Adipocyte (in vitro differentiated cells): ENCODE results near the gene PHLPP2.
"Not testable (repeated sequence)": the region's sequence is repeated elsewhere in the genome, so short reads cannot be mapped to it uniquely, and the experiment has no call there.

Experiments used
- DNase-seq: peaks from one replicate; pipeline ENCODE4 v3.0.0-alpha.2; 2015; ENCODE audit warnings: low read depth
- H3K27me3 ChIP-seq: replicated peaks from 2 replicates; pipeline ENCODE4 v1.7.0; 2013; ENCODE audit warnings: mild to moderate bottlenecking, low read length, moderate library complexity; ENCODE audit not compliant: control insufficient read depth, insufficient read depth
- H3K36me3 ChIP-seq: 2 replicates; pipeline ENCODE4 v1.7.0; 2013; ENCODE audit warnings: low read length, mild to moderate bottlenecking, moderate library complexity; ENCODE audit not compliant: control insufficient read depth, insufficient read depth, severe bottlenecking
- H3K4me1 ChIP-seq: 2 replicates; pipeline ENCODE4 v1.7.0; 2013; ENCODE audit warnings: mild to moderate bottlenecking, low read length, moderate library complexity; ENCODE audit not compliant: control insufficient read depth, insufficient read depth
- H3K4me3 ChIP-seq: 2 replicates; pipeline ENCODE4 v1.7.0; 2013; ENCODE audit warnings: mild to moderate bottlenecking, low read length, moderate library complexity
- H3K9ac ChIP-seq: 2 replicates; pipeline ENCODE4 v1.7.0; 2013; ENCODE audit warnings: mild to moderate bottlenecking, low read length, moderate library complexity
- H3K9me3 ChIP-seq: 2 replicates; pipeline ENCODE4 v1.7.0; 2013; ENCODE audit warnings: mild to moderate bottlenecking, low read length, moderate library complexity; ENCODE audit not compliant: control insufficient read depth

PHLPP2 gene

DNA sequence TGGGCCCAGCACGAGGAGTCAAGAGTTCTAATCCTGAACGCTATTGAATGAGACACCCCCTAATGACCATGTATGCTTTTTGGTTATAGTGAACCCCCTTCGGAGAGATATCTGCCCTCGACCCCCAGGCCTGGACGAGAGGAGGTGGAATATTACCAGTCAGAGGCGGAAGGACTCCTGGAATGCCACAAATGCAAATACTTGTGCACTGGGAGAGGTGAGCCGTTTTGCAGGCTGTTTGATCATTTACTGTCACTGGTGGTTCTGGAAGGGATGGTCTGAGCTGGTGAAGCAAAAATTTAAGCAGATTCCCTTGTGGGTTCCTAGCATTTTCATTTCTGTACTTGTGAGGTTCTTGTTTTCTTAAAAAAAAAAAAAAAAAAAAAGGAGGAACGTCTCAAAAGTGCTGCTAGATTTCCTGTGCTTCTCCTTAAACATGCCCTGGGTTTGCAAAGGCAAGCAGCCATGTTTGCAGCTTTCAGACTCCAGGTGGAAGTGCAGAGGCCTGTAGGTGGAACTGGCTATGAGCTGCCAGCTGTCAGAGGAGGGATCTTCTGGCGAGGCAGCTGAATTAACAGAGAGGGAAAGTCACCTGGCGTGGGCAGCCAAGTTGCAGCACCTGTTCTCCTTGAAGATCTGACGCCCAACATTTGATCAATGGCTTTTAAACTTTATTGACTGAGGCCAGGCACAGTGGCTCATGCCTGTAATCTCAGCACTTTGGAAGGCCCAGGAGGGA lies 95.1 kb downstream of the PHLPP2 start:
- no peaks in the 10 kb centered on the region for H3K9me3 ChIP-seq
- no peak for DNase-seq
- peaks cover 8% of the 10 kb centered on the region for H3K27me3 ChIP-seq
- no peak overlapping the region for H3K9ac ChIP-seq
- H3K4me1 ChIP-seq, result peaks cover 8% of the 10 kb centered on the region
- no peaks in the 10 kb centered on the region for H3K36me3 ChIP-seq
- no peak overlapping the region for H3K4me3 ChIP-seq

DNA sequence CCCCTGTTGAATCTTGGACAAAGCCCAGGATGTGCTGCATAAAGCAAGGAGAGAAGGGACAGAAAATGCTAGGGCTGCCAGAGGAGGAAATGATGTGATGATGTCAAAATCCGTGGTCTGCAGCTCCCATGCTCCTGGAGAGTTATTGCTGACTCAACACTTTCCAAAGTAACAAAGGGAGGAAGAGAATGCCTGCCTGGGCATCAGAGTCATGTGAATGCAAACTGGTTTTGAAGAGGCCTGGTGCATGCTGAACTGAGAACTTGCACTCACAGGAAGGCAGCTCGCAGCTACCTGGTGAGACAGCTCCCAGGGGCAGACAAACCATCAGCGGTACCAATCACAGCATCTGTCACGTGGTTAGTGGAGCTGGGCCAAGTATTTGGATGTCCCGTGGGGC lies 95.7 kb downstream of the PHLPP2 start:
- Histone ChIP-seq H3K9me3 (no peaks in the 10 kb centered on the region), H3K4me1 (peaks cover 8% of the 10 kb centered on the region), H3K4me3 (no peak overlapping the region), H3K36me3 (no peaks in the 10 kb centered on the region), H3K27me3 (peaks cover 13% of the 10 kb centered on the region), H3K9ac (no peak overlapping the region)
- no peak for DNase-seq

DNA sequence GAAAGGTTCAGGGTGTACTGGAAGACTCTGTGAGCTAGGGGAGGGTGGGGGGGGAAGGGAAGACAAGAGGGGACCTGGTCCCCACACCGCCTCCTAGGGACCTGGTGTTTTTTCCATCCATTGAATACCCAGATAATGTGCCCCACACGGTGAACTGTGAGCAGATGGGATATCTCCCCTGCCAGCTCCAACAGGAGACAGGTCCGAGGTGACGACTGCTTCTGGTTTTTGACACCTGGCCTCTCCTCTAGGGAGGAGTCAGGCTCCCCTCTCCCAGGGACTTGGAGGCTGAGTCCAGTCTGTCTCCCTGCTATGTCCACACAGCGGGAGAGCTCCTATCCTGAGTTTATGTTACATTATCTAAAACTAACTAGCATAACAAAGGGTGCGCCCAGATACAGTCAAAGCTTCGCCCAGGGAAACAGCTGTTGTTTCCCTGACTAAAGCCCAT lies 96.7 kb downstream of the PHLPP2 start:
- H3K4me3 ChIP-seq, result no peak overlapping the region
- H3K9me3 ChIP-seq, result no peaks in the 10 kb centered on the region
- H3K9ac ChIP-seq, result no peak overlapping the region
- H3K36me3 ChIP-seq, result no peaks in the 10 kb centered on the region
- peaks cover 13% of the 10 kb centered on the region for H3K27me3 ChIP-seq
- DNase-seq, result no peak
- H3K4me1 ChIP-seq, result peaks cover 8% of the 10 kb centered on the region

DNA sequence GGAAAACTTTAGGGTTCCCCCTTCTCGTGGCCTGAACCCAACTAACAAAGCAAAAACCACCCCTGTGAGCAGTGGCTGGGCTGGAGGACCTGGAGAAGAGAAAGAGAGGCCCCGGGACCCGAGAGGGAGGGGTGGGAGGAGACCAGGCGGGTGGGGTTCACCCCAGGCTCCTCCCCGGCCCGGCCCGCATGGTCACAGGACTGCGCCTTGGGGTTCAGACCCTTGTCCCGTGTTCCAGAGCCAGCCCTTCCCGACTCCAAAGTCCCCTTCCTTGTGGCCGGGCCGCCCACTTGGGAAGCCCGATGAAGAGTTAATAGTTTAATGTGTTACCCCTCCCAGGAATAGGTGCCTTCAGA lies 97.7 kb downstream of the PHLPP2 start:
- Histone ChIP-seq H3K4me3 (peak overlapping the region; percentile 68), H3K36me3 (no peaks in the 10 kb centered on the region), H3K9ac (no peak overlapping the region), H3K27me3 (peaks cover 13% of the 10 kb centered on the region), H3K4me1 (peaks cover 8% of the 10 kb centered on the region), H3K9me3 (peaks cover 3% of the 10 kb centered on the region)
- DNase-seq, result no peak

DNA sequence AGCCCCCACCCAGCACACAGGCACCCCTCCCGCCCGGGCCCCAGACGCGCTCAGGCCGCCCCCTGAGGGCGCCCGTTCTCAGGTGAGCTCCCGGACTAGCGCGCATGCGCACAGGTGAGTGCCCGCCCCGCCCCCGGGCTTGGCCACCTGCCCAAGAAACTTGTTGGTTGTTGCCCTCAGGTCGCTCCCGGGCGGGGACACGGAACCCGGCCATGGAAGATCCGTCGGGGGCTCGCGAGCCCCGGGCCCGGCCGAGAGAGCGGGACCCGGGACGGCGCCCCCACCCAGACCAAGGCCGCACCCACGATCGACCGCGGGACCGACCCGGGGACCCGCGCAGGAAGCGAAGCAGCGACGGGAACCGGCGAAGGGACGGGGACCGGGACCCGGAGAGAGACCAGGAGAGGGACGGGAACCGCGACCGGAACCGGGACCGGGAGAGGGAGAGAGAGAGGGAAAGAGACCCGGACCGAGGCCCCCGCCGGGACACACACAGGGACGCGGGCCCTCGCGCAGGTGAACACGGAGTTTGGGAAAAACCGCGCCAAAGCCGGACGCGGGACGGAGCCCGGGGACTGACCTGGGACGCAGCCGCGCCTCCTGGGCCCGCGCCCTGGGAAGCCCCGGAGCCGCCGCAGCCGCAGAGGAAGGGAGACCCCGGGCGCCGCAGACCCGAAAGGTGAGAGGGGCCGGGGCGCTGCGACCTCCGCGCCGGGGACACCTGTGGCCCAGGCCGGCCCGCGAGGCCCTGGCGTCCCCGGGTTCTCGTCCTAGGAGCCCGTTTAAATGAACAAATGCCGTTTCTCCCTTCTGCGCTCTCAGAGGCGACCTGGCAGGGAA lies 98.3 kb downstream of the PHLPP2 start, which contains the start of gene MARVELD3:
Gene MARVELD3, plus strand, starts transcription at position 167 of the 840 bp plus-strand sequence. Its CDS starts 46 bp downstream, at position 213.
- Histone ChIP-seq H3K9ac (no peak within 1 kb of the TSS), H3K4me3 (peak within 1 kb of the TSS; percentile 68), H3K4me1 (peaks cover 8% of the 10 kb centered on the region), H3K27me3 (peaks cover 15% of the 10 kb centered on the region), H3K9me3 (peaks cover 3% of the 10 kb centered on the region), H3K36me3 (no peaks in the 10 kb centered on the region)
- DNase-seq, result peak; percentile 16

DNA sequence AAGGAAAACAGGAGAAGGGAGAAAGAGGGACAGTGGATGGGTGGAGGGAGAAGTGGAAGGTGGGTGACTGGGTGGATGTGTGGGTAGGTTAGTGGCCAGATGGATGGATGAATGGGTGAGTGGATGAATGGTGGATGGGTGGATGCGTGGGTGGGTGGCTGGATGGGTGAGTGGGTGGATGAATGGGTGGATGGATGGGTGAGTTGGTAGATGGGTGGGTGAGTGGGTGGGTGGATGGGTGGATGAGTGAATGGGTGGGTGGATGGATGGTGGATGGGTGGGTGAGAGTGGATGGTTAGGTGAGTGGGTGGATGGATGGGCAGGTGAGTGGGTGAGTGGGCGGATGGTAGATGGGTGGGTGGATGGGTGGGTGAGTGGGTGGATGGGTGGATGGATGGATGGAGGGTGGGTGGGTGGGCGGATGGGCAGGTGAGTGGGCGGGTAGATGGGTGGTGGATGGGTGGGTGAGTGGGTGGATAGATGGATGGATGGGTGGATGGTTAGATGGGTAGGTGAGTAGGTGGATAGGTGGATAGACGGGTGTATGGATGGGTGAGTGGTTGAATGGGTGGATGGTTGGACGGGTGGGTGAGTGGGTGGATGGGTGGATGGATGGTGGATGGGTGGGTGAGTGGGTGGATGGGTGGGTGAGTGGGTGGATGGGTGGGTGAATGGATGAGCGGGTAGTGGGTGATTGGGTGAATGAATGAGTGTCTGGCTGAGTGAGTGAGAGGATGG lies 99.2 kb downstream of the PHLPP2 start:
- Histone ChIP-seq H3K4me3 (no peak overlapping the region), H3K27me3 (peaks cover 20% of the 10 kb centered on the region)
- no peak for DNase-seq

DNA sequence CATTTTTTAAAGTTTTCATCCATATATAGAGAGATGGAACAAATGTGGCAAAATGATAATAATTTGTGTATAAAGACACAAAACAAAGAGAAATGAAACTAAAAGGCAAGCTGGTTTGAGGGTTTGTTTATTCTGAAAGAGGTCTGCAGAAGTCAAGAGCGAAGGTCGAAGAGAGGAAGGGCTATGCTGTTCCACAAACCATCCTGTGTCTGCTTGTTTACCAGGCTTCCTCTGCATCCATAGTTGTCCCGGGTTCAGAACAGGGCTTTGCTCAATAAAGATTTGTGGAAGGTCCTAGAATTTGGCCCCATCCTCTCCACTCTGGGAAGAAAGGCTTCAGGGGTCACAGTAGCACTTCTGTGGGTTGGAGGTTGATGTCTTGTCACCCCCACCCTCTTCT lies 100.9 kb downstream of the PHLPP2 start:
- H3K4me3 ChIP-seq, result no peak overlapping the region
- H3K9me3 ChIP-seq, result peaks cover 7% of the 10 kb centered on the region
- H3K36me3 ChIP-seq, result no peaks in the 10 kb centered on the region
- H3K27me3 ChIP-seq, result peaks cover 22% of the 10 kb centered on the region
- peaks cover 8% of the 10 kb centered on the region for H3K4me1 ChIP-seq
- no peak for DNase-seq
- no peak overlapping the region for H3K9ac ChIP-seq

More for the DNA sequence above, 99.2 kb downstream of the PHLPP2 start:
- H3K9me3 ChIP-seq, result peaks cover 3% of the 10 kb centered on the region
- H3K9ac ChIP-seq, result no peak overlapping the region
- no peaks in the 10 kb centered on the region for H3K36me3 ChIP-seq
- peaks cover 8% of the 10 kb centered on the region for H3K4me1 ChIP-seq

DNA sequence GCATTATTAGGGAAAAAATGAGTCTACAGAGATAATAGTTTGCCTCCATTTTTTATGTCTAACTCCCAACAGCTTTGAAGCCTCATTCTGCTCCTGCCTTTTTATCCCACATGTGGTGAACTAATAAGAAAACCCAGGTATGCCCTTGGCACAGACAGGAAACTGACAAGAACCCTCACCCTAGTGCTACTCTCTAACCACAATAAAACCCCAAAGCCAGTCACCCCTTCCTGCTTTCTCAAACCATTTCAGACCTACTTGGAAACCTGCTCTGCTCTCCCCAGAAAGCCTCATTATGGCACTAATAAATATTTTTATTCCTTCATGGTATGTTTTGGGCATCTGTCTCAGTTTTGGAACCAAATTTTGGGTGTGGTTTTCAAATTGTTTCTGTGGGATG lies 102.4 kb downstream of the PHLPP2 start:
- H3K9ac ChIP-seq, result no peak overlapping the region
- H3K27me3 ChIP-seq, result peaks cover 22% of the 10 kb centered on the region
- H3K4me1 ChIP-seq, result peaks cover 8% of the 10 kb centered on the region
- H3K9me3 ChIP-seq, result peaks cover 7% of the 10 kb centered on the region
- DNase-seq, result no peak
- H3K4me3 ChIP-seq, result no peak overlapping the region
- H3K36me3 ChIP-seq, result no peaks in the 10 kb centered on the region

DNA sequence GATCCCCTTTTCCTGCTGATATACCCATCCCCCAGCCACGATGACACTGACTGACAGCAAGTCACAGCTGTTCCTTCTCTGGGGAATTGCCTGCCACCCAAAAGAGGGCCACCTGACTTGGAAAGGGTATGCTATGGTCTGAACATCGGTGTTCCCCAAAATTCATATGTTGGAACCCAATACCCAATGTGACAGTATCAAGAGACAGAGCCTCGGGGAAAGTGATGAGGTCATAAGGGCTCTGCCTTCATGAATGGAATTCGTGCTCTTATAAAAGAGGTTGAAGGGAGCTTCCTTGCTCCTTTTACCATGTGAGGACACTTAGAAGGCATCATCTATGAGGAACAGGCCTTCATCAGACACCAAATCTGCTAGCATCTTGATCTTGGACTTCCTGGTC lies 106.1 kb downstream of the PHLPP2 start:
- H3K27me3 ChIP-seq, result peaks cover 14% of the 10 kb centered on the region
- no peaks in the 10 kb centered on the region for H3K36me3 ChIP-seq
- H3K4me1 ChIP-seq, result no peaks in the 10 kb centered on the region
- no peak overlapping the region for H3K9ac ChIP-seq
- no peak for DNase-seq
- H3K4me3 ChIP-seq, result no peak overlapping the region
- H3K9me3 ChIP-seq, result peaks cover 7% of the 10 kb centered on the region

DNA sequence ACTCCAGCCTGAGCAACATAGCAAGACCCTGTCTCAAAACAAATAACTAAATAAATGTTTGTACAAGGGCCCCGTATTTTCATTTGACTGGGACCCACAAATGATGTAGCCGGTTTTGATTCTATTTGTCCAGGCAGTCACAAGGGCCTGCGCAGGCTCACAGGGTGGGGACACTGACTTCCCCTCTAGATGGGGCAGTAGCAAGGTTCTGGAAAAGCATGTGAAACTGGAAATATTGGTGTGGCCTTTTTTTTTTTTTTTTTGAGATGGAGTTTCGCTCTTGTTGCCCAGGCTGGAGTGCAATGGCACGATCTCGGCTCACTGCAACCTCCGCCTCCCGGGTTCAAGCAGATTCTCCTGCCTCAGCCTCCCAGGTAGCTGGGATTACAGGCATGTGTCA lies 109.5 kb downstream of the PHLPP2 start:
- H3K4me1 ChIP-seq, H3K36me3 ChIP-seq, H3K9me3 ChIP-seq, H3K4me3 ChIP-seq, DNase-seq, H3K9ac ChIP-seq: not testable (repeated sequence)
- H3K27me3 ChIP-seq, result peaks cover 12% of the 10 kb centered on the region
